Endothelial cell of umbilical vein (primary cell): ENCODE results near the gene IL4R.

Experiments used
- CTCF ChIP-seq, 2 donors: IDR thresholded peaks; 1 replicate in 1 of 2; 2 replicates in 1 of 2; pipeline ENCODE4 v1.5.1; 2011; ENCODE audit warnings: low read length in 2 of 2, mild to moderate bottlenecking in 2 of 2, moderate library complexity in 2 of 2, control low read depth in 1 of 2, inconsistent platforms in 1 of 2, low read depth in 1 of 2; ENCODE audit not compliant: insufficient read depth in 1 of 2; ENCODE audit errors: extremely low read depth in 1 of 2
- EZH2 ChIP-seq: IDR thresholded peaks from 2 replicates; pipeline ENCODE4 v1.6.1; 2012; ENCODE audit warnings: borderline replicate concordance, low read depth, mild to moderate bottlenecking, moderate library complexity, low read length, inconsistent platforms; ENCODE audit not compliant: severe bottlenecking
- GATA2 ChIP-seq: IDR thresholded peaks from 2 replicates; pipeline ENCODE4 v1.7.0; 2011; ENCODE audit warnings: low read depth, mild to moderate bottlenecking, moderate library complexity, mixed read lengths, low read length; ENCODE audit not compliant: insufficient read length, insufficient read depth
- JUN ChIP-seq: IDR thresholded peaks from 2 replicates; pipeline ENCODE4 v1.6.1; 2011; ENCODE audit warnings: borderline replicate concordance, low read depth; ENCODE audit not compliant: insufficient read length, insufficient read depth
- MAX ChIP-seq: IDR thresholded peaks from 2 replicates; pipeline ENCODE4 v1.6.1; 2011; ENCODE audit not compliant: insufficient read depth, insufficient read length
- POLR2A ChIP-seq: IDR thresholded peaks from 2 replicates; pipeline ENCODE4 v1.6.1; 2012; ENCODE audit warnings: low read depth, mild to moderate bottlenecking, control low read depth, low read length
- POLR2AphosphoS5 ChIP-seq: IDR thresholded peaks from 2 replicates; pipeline ENCODE4 v1.6.1; 2012; ENCODE audit warnings: low read depth, mild to moderate bottlenecking, control low read depth, low read length, moderate library complexity; ENCODE audit not compliant: insufficient read depth

- TF ChIP-seq CTCF (IDR thresholded peaks at IDR 0.05; ENCODE audit: extremely low read depth in 1 of 2, insufficient read depth in 1 of 2, low read depth in 1 of 2, low read length in 2 of 2) = no peak
- no peak for TF ChIP-seq POLR2A
- TF ChIP-seq EZH2 = no peak
- TF ChIP-seq GATA2 = no peak
- no peak for TF ChIP-seq POLR2AphosphoS5
- TF ChIP-seq MAX = no peak
- TF ChIP-seq JUN = no peak
These were observed 75.6 kb downstream of the IL4R start for GRCh38 chr16:27389272-27389961.
